Astrocyte of the cerebellum (primary cell): ENCODE results near the gene VPS50.
A peak's percentile ranks its signal among the peaks of the same experiment; 100 is the strongest.
"Not testable (repeated sequence)": the region's sequence is repeated elsewhere in the genome, so short reads cannot be mapped to it uniquely, and the experiment has no call there.

Experiments used
- DNase-seq: peaks from one replicate; pipeline ENCODE4 v3.0.0-alpha.2; 2011; ENCODE audit warnings: low read depth
- H3K4me3 ChIP-seq: 2 replicates; pipeline ENCODE4 v1.5.1; 2011; ENCODE audit warnings: mild to moderate bottlenecking, low read depth, low read length, moderate library complexity
- in situ Hi-C: cut with HindIII; loops from 2 replicates; pipeline ENCODE4 v1.10.0; 2017; ENCODE audit warnings: low sequenced_read_pairs
- TF ChIP-seq, protein P1 (sequence below): IDR thresholded peaks from 2 replicates; pipeline ENCODE4 v1.5.1; 2012; ENCODE audit warnings: low read length, low read depth, moderate library complexity, mild to moderate bottlenecking; ENCODE audit errors: missing control alignments

The VPS50 gene

DNA sequence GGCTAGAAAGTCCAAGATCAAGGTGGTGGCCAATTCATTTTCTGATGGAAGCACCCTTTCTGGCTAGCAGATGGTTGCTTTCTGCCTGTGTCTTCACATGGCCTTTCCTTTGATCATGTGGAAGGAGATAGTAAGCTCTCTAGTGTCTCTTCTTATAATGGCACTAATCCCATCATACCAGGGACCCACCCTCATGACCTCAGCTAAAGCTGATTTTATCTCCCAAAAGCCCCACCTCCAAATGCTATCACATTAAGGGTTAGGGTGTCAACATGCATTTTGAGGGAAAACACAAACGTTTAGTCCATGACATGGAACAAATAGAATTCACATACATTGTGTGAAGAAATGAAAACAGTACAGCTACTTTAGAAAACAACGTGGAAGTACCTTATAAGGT is 100.0 kb downstream of the VPS50 start:
- TF ChIP-seq, protein P1, sequence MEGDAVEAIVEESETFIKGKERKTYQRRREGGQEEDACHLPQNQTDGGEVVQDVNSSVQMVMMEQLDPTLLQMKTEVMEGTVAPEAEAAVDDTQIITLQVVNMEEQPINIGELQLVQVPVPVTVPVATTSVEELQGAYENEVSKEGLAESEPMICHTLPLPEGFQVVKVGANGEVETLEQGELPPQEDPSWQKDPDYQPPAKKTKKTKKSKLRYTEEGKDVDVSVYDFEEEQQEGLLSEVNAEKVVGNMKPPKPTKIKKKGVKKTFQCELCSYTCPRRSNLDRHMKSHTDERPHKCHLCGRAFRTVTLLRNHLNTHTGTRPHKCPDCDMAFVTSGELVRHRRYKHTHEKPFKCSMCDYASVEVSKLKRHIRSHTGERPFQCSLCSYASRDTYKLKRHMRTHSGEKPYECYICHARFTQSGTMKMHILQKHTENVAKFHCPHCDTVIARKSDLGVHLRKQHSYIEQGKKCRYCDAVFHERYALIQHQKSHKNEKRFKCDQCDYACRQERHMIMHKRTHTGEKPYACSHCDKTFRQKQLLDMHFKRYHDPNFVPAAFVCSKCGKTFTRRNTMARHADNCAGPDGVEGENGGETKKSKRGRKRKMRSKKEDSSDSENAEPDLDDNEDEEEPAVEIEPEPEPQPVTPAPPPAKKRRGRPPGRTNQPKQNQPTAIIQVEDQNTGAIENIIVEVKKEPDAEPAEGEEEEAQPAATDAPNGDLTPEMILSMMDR: no peak
- H3K4me3 ChIP-seq: no peak overlapping the region
- DNase-seq: no peak
- in situ Hi-C loops: no loop called here

DNA sequence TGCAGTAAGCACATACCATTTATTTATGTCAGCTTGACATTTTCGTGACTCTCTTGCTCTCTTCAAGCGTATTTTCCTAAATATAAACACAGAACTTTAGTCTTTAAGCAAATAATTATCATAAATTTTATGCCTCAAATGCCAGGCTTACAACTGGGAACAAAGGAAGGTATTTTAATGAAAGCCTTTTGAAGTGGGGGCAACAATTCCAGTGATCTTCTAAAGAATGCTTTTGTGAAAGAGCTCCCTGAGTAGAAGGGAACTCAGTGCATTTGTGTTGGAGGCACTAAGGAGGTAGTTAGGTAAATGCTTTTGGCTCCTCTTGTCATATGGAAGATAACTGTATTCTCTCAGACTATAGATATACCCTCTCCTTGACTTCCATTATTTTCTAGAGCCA is 104.9 kb downstream of the VPS50 start:
- TF ChIP-seq, protein P1: no peak
- peak; percentile 4 for DNase-seq
- in situ Hi-C loops: no loop called here
- no peak overlapping the region for H3K4me3 ChIP-seq

DNA sequence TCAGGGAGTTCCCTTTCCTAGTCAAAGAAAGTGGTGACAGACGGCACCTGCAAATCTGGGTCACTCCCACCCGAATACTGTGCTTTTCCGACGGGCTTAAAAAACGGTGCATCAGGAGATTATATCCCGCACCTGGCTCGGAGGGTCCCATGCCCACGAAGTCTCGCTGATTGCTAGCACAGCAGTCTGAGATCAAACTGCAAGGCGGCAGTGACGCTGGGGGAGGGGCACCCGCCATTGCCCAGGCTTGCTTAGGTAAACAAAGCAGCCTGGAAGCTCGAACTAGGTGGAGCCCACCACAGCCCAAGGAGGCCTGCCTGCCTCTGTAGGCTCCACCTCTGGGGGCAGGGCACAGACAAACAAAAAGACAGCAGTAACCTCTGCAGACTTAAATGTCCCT is 110.0 kb downstream of the VPS50 start:
- H3K4me3 ChIP-seq, DNase-seq, in situ Hi-C loops: not testable (repeated sequence)

DNA sequence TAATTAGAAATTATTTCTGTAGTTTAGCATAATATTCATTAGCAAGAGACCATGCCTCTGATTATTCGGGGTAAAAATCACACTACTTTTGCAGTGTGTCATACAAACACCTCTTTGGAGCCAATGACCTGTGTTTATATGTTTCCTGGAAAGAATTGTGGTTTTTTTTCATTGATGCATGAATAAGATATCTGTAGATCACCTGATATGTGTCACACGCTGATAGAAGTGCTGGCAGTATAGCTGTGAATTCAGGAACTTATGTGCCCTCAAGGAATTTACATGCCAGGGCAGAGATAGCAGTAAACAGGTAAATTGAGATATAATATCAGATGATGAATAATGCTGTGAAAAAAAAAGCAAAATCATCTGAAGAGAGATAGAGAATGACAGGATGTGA is 118.2 kb downstream of the VPS50 start:
- DNase-seq: no peak
- H3K4me3 ChIP-seq: no peak overlapping the region
- in situ Hi-C loops: no loop called here
- TF ChIP-seq, protein P1: no peak

DNA sequence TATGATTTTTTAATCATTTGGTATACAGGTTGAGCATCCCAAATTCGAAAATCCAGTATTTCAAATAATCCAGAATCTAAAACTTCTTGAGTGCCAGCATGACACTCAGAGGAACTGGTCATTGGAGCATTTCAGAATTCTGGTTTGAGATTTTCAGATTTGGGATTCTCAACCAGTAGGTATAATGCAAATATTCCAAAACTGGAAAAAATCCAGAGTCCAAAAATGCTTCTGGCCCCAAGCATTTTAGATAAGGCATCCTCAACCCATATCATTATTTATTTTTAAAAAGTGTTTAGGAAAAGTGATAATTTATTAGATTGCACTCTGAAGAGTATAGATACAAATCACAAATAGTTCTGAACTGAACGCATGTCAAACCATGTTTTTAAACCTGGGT is 120.7 kb downstream of the VPS50 start:
- no peak for DNase-seq
- in situ Hi-C loops: no loop called here
- TF ChIP-seq, protein P1: no peak

DNA sequence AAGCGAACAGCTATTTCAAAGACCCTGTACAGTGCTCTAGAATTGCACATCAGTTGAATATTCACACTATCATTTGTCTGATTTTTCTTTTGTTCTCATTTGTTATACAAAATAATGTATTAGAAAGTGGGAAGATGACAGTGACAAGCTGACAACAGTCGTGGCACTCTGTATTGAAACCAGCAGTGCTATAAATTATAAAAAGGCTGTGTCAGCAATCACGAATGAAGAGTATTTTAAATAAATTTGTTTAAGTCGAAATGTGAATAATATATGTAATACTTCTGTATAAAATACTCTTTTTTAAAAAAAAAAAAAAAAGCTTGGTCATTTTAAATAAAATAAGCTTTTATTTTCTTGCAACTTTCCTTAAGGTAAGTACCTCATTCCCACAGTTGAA is 122.6 kb downstream of the VPS50 start:
- no peak for DNase-seq
- TF ChIP-seq, protein P1: no peak
- in situ Hi-C loops: no loop called here
- no peak overlapping the region for H3K4me3 ChIP-seq

More for the DNA sequence above, 120.7 kb downstream of the VPS50 start:
- H3K4me3 ChIP-seq: no peak overlapping the region

DNA sequence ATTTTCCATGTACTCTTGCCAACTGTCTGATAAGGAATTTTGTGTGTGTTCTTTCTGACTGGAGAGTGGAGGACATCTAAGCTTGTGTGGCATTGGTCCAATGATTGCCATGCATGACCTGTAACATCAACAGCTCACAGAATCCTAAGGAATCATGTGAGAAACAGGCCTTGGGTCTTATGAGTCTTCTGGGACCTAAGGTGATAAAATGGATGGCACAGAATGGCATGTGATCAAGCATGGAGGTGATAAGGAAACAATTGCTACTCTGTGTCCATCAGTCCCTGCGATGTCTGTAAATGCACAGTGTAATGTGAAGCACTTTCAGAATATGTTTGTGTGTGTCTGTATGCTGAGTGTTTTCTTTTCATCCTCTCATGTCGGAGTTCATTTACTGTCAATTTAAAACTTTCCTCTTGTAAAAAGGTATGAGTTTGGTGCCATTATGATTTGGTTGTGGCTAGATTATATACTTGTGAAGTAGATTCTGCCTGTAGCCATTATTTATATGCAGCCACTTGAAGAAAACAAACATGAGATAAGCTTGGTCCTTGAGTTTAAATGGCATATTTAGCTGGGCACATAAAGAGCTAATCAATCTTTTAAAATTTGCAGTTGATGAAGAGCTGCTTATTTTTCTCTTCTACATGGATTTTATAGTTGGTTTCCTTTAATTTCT is 127.5 kb downstream of the VPS50 start:
- TF ChIP-seq, protein P1: no peak

More for the DNA sequence above, 127.5 kb downstream of the VPS50 start:
- no peak for DNase-seq
- H3K4me3 ChIP-seq: no peak overlapping the region
- in situ Hi-C loops: no loop called here
